HG03565 (cell line): ENCODE data around the gene ALDH1L1.
"Not testable (repeated sequence)": the region's sequence is repeated elsewhere in the genome, so short reads cannot be mapped to it uniquely, and the experiment has no call there.

Source experiments
- ATAC-seq: cut with Tn5 transposase; IDR thresholded peaks from one replicate; pipeline ENCODE4 v1.9.1; 2021; ENCODE audit warnings: mild to moderate bottlenecking, moderate library complexity; ENCODE audit not compliant: unreplicated experiment

The ALDH1L1 gene

GRCh38 chr3:126108676-126109050 lies 71.7 kb downstream of the ALDH1L1 start:
- ATAC-seq: no peak

- ATAC-seq: no peak
Observed at GRCh38 chr3:126107957-126108675, 72.3 kb downstream of the ALDH1L1 start.

DNA sequence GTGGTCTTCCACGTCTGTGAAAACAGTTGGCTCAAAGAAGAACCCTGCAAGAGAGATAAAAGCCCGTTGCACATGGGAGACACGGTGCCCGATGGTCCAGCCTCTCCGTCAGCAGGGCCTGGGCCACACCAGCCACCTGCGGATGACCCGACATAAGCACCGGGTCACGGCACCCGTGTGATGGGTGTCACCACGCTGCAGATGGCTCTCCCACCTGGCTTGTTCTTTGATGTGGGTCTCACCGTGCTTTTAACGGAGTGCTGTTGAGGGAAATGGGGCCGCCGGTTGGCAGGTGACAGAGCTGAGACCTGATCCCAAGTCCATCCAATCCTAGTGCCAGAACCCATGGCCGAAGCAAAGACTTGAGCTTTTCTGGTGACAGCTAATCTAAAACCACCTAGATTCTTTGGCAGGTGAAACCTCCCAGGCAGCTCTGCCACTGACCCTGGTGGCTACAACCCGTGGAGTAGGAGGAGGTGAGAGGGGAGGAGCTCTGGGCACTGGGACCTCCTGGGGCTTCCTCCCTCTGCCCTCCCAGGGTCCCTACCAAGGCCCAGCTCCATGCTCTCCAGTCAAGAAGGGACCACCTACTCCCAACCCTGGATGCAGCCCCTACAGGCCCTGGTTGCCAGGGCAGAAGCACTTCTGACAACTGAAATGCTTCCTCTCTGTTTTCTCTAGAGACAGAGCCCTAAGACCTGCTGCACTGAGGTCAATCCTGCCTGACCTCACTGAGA lies 73.0 kb downstream of the ALDH1L1 start:
- no peak for ATAC-seq

DNA sequence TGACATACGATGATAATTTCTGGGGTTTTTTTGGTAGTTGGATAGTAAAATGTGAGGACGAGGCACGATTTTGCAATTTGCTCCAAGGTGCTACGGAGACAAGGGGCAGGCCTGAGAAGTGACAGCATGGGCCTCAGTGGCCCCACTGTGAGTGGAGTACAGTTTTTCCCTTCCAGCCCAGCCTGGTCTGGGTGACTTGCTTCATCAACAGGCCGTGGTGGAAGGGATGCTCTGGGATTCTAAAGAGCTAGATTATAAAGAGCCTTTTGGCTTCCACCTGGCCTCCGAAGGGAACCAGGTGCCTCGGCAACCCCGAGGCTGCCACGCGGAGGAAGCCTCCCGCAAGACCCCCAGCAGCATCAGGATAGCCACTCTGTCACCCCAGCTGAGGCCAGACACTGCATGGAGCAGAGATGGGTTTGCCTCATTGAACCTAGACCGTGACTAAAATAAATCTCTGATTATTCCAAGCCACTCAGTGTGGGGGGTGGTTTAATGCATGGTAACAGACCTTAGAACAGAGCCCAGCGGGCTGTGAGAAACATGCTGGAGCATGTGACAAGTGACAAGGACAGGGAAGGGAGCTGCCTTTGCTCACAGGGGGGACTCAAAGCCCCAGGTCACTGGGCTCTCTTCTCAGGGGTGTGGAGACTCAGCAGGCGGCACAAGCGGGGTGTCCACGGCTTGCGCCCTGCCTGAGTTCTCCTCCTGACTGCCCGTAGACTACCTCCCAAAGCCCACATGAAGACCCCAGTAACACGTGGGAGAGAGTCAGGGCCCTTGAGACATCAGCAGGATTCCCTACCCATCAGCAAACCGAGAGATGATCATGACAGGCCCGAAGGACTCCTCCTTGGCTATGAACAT lies 73.8 kb downstream of the ALDH1L1 start:
- ATAC-seq: no peak

DNA sequence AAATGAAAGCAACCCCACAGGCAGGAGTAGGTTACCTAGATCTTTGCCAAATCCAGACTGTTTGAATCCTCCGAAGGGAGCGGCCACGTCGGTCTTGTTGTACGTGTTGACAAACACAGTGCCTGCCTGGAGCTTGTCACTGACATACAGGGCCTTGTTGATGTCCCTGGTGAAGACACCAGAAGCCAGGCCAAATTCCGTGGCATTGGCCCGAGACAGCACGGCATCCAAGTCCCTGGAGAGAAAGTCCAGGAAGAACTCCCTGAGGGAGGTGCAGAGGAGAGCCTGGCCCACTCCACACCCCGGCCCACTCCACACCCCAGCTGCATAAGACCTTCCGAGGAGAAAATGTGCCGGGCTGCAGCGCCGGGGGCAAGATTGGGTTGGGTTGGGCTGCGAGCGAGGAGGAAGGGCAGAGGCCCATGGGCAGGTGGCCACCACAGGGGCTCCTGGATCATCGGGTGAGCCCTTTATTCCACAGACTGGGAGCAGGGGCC lies 74.6 kb downstream of the ALDH1L1 start:
- no peak for ATAC-seq

GRCh38 chr3:126104742-126105605 lies 75.4 kb downstream of the ALDH1L1 start:
- no peak for ATAC-seq

- ATAC-seq: no peak
Observed at GRCh38 chr3:126104028-126104635, 76.3 kb downstream of the ALDH1L1 start.

GRCh38 chr3:126103121-126104027 lies 77.0 kb downstream of the ALDH1L1 start:
- no peak for ATAC-seq

- no peak for ATAC-seq
Observed at GRCh38 chr3:126102530-126102951, 77.8 kb downstream of the ALDH1L1 start.

DNA sequence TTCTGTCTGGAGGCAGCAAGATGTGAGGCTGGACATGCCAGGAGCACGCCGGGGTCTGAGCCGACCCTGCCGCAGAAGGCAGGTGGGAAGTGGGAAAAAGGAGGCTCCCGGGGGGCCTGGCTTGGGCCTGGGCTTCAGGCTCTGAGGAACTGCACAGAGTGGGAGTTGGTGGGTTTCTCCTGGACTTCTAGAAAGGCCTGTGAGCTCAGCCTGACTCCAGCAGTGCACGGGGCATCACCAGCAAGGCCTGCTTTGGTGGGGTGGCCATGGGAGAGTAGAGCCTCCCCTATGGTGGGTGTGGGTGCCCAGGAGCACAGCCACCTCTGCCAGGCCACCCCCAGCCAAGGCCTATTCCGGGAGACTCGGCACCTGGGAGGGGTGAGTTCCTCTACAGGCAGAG lies 78.4 kb downstream of the ALDH1L1 start:
- ATAC-seq: no peak

- ATAC-seq: no peak
Observed at GRCh38 chr3:126101521-126101982, 78.8 kb downstream of the ALDH1L1 start.

DNA sequence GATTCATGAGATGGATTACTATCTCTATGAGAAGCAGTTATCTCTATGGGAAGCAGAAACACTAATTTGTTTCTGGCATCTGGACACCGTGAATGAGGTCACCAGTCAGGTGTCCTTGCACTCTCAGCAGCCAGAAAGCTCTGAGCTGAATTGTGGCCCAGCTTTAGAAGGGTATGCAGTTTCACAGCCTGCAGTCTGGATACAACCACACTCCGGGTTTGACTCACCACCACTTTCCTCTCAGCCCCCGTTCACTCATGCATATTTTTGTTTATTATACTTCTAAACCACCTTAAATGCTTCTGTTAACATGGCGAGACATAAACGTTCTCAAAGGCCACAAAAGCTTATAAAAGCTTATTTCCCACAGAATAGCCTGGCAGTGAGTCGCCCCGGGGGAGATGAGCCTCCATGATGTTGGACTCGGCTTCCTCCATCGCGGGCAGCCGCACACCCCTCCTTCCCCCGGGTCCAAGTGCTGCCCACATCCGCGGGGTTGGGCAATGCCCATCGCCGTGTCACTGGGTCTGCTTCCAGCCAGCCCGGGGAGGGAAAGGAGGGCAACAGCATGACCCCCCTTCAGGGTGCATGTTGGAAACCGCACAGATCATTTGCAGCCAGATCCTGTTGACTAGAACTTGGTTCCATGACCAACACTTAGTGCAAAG lies 79.6 kb downstream of the ALDH1L1 start:
- ATAC-seq: peak; percentile 76

DNA sequence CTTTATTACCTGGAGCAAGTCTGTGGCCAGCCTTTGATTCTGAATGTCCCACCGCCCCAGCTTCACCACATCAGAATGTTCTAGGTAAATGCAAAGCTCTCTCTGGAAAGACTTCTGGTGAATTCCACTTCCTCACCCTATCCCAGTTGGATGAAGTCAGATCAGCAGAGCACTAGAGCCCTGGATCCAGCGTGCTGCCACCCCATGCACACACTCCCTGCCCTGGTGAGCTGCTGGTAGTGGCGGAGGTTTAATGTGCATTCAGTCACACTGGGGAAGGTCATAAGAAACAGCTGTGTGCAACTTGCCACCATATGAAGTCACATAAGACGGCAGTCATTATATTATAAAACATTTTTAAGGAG lies 80.1 kb downstream of the ALDH1L1 start:
- no peak for ATAC-seq

DNA sequence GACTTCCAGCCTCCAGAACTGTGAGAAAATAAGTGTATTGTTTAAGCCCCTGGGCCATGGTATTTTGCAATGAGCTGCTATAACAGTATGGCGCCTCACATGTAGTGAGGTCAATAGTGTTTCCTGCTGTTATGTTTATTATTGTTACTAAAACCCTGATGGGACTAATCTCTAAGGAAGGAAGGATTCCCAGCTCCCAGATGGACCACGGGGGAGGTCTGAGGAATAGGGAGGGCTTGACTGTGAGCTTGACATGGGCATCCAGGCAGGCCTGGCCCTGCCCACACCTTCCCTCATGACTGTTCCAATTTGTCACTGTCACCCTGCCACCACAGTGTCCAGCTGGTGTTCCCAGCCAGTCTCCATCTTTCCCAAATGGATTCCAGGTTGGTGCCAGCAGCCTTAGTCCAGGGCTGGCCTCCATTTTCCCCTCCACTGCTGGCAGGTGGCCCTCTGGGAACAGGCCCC lies 82.0 kb downstream of the ALDH1L1 start:
- ATAC-seq: no peak

DNA sequence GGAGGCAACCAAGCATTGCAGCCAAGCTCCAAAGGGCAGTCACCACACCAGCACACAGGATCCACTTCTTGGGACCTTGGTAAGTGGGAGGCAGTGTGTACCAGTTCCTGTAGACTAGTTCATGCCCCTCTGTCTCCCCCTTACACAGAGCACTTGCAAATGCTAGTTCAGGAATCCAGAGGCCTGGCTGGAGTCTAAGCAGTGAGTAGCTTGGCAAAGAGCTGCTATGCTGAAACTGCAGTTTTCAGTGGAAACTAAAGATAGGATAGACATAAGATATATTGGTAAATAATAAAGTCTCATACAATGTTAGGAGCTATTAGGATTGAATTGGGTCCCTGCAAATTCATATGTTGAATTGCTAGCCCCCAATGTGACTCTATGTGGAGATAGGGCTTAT lies 82.6 kb downstream of the ALDH1L1 start:
- ATAC-seq: no peak

- not testable (repeated sequence) for ATAC-seq
Observed at GRCh38 chr3:126096274-126096673, 84.1 kb downstream of the ALDH1L1 start.

- not testable (repeated sequence) for ATAC-seq
Observed at GRCh38 chr3:126092128-126092527, 88.3 kb downstream of the ALDH1L1 start.

GRCh38 chr3:126087552-126088175 lies 92.7 kb downstream of the ALDH1L1 start:
- ATAC-seq: no peak
